HG02763 (cell line): ENCODE data around the gene DES.

Experiments
- ATAC-seq: cut with Tn5 transposase; IDR thresholded peaks from one replicate; pipeline ENCODE4 v1.9.1; 2021; ENCODE audit warnings: mild to moderate bottlenecking, moderate library complexity; ENCODE audit not compliant: unreplicated experiment

DES gene

GRCh38 chr2:219471476-219472371 is 53.5 kb downstream of the DES start:
- no peak for ATAC-seq

- ATAC-seq, result no peak
These were observed 54.5 kb downstream of the DES start for GRCh38 chr2:219472629-219473187.

DNA sequence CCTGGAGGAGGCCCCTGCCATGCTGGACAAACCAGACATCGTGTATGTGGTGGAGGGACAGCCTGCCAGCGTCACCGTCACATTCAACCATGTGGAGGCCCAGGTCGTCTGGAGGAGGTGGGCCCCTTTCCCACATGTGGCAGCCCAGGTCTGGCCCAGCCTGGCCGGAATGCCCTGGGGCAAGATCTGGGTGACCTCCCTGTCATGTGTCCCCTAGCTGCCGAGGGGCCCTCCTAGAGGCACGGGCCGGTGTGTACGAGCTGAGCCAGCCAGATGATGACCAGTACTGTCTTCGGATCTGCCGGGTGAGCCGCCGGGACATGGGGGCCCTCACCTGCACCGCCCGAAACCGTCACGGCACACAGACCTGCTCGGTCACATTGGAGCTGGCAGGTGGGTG is 55.3 kb downstream of the DES start:
- ATAC-seq, result no peak

DNA sequence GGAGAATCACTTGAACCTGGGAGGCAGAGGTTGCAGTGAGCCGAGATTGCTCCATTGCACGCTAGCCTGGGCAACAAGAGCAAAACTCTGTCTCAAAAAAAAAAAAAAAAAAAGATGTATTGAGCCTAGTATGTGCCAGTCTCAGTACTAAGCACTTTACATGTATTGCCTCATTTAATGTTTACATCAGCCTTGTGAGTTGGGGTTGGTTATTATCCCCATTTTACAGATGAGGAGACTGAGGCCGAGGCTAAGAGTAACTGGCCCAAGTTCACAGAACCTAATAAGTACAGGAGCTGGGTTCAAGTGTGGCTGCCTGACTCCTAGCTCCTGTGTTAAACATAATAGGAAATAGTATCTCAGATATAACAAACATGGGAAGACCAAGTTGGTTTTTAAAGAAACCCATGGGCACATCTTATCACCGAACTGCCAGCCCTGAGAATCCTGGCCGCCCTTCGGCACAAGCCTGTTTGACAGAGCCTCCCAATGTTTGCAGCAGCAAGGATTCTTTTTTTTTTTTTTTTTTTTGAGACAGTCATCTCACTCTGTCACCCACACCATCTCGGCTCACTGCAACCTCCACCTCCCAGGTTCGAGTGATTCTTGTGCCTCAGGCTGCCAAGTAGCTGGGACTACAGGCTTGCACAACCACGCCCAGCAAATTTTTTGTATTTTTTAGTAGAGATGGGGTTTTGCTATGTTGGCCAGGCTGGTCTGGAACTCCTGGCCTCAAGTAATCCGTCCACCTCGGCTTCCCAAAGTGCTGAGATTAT is 56.3 kb downstream of the DES start:
- no peak for ATAC-seq

- no peak for ATAC-seq
These were observed 57.1 kb downstream of the DES start for GRCh38 chr2:219475278-219475677.

- ATAC-seq, result no peak
These were observed 57.8 kb downstream of the DES start for GRCh38 chr2:219475697-219476651.
